Stimulated activated CD4-positive, alpha-beta T cell treated with anti-CD3 and anti-CD28 coated beads, TNF-alpha, amount 100 ng/mL, for 4 hours (primary cell): Measurements from ENCODE around the gene ASS1.

Source experiments
- DNase-seq, 3 experiments: peaks; one replicate each; pipeline ENCODE4 v3.0.0-alpha.2; 2020; ENCODE audit warnings: low read depth in 3 of 3

Gene ASS1

DNA sequence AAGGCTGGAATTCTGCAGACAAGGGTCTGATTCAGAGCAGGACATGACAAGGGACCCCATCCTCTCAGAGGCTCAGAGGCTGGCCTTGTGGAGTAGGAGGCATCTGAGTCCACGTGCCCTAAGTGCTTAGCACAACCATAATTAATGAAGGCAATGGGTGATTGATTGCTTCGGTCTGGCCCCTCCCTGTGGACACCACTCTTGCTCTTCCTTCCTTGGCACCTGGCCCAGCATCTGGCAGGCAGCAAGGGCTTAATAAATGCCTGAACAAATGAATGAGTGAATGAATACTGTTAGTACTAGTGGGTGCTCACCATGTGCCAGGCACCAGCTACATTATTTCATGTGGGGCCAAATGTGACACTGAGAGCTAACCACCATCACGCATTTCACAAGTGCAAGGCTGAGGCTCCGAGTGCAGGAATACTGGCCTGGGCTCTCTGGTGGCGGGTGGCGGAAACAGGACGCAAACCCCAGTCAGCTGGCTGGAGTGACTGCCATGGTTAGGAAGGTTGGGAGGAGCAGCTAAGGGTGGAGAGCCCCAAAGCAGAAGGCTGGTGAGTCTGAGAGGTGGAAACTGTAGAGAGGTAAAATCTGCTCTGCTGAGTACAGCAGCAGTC lies 53.6 kb downstream of the ASS1 start:
- no peak for DNase-seq

DNA sequence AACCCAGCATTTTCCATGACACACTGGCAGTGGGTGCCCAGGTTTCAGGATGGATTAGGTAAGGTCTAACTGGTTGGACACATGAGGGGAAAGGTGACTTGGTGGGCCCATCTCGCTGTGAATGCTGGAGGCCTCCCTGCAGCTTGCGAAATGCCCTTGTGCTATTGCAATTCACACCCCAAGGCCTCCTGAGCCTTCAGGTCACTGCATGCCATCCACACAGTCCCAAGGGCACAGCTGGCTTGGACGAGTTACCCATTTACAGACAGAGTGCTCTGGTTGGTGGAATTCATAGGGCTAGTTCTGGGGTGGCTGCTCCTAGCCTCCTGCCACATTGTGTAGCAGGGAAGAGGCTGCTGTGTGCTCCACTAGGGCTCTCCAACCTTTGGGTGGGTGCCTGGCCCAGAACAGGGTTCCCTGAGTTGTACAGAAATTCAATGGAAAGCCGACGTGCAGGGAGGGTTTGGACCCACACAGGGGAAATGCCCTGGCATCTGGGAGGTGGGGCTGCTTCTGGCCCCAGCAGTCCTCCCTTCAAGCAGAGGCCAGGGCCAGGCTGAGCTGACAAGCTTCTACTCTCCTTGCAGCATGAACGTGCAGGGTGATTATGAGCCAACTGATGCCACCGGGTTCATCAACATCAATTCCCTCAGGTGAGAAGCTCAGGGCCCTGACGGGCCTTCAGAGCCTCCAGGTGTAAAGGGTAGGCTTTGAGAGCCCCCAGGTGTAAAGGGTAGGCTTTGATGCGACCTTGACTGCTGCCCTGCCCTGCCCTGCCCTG lies 54.3 kb downstream of the ASS1 start:
- DNase-seq, result no peak

DNA sequence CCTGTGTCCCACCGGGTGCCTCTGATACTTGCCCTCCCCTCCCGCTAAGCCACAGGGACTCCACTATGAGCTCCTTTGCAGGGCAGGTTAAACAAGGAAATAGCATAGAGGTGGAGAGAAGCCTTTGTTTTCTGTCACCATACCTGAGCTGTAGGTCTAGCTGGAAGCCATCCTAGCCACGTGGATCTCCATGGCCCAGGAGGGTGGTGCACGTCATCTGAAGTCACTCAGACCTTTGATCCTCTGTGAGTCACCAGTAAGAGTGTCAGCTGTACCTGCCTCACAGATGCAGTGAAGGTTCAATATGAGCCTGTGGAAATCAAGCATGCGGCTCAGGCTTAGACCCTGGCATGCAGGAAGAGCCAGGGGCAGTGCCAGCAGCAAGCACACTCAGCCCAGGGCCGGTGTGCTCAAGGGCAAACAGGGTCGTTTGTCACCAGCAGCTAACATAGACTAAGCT lies 55.1 kb downstream of the ASS1 start:
- no peak for DNase-seq

DNA sequence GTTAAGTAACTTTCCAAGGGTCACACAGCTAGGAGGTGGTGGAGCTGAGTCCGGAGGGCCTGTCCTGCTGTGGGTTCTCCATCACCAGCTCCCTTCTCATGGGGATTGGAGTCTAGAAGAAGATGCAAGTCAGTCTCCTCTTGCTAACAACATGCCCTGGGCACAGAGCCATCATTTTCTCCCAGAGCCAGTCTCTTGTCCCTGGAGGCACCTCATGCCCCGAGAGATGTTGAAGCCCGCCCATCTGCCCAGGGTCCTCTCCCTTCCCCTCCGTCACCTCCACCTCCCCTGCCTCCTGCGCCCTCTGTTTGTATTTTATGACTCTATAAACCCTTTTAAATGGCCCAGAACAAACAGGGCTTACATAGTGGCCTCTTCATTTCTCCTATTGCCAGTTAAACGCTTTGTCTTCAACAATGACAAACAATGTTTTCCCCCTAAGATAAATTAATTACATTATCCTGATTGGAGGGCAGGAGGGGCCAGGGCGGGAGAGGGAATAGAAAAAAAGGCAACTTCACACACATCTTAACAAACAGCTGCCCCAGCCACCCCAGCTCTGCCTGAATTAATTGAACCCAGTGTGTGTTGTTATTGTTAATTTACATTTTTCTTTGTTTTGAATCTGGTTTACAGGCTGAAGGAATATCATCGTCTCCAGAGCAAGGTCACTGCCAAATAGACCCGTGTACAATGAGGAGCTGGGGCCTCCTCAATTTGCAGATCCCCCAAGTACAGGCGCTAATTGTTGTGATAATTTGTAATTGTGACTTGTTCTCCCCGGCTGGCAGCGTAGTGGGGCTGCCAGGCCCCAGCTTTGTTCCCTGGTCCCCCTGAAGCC lies 55.8 kb downstream of the ASS1 start:
- no peak for DNase-seq

DNA sequence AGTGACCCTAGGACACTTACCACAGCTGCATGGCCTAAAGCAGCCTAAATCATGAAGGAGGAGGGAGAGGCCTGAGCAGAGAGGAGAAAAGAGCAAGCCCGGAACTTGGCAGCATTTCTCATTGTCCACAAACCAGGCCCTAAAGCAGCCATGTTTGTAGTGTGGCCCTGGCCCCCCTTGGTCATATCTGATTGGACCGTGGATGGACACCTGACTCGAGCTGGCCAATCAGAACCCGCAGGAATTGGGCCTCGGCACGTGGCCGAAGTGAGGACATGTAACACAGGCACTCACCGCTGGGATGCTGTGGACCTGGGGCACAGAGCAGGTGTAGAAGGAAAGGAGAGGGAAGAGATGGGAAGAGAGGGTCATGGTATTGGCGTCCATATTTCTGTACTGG lies 56.9 kb downstream of the ASS1 start:
- no peak for DNase-seq

DNA sequence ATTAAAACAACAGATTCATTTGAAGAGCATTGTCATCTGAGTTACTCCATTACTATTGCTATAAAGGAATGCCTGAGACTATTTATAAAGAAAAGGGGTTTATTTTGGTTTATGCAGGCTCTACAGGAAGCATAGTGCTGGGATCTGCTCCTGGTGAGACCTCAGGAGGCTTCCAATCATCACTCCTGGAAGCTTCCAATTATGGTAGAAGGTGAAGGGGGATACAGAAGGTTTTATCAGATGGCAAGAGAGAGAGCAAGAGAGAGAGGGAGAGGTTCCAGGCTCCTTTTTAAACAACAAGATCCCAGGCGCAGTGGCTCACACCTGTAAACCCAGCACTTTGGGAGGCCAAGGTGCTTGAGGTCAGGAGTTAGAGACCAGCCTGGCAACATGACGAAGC lies 63.5 kb downstream of the ASS1 start:
- DNase-seq, result no peak

DNA sequence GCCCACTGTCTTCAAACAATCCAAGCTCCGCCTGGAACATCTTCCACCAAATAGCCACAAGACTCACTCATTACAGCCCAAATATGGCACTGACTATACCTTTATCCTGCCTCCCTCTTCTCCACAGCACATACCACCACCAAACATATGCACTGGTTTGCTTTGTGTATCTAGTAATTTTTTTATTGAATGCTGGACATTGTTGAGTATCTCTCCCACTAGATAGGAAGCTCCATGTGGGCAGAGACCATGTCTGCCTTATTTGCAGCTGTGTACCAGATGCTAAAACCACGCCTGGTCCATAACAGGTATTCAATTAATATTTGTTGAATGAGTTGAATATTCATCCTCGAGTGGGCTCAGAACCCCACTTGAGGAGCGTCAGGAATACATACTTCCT lies 67.4 kb downstream of the ASS1 start:
- no peak for DNase-seq

DNA sequence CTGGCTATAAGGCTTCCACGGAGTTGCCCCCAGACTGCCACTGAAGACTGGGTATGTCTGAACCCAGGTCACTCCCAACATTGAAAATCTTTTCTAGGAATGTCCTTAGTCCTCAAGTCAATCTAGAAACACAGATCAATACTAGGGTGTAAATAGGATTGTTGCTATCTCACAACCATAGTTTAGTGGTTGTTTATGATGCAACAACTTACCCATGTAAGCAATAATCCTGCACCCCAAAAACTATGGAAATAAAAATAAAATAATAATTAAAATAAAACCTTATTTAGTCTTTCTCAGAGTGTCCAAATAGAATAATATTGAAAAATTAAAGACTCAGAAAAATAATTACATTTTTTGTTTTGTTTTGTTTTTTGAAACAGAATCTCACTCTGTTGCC lies 68.3 kb downstream of the ASS1 start:
- no peak for DNase-seq

DNA sequence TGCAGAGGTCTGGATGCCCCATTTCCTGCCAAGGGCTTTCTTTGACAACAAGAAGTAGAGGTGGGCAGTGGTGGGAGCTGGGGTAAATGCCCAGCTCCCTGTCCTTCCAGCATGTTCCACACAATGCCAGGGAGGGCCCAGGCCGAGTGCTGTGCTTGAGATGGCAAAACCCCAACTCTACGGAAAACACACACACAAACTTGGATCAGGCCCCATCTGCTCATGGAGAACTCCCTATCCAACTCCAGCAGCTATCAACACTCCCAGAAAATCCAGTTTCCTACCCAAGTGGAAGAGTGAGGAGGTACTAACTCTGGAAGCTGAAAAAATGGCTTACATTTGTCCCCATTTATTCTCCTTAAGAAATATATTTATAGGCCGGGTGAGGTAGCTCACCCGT lies 73.5 kb downstream of the ASS1 start:
- DNase-seq, result no peak

DNA sequence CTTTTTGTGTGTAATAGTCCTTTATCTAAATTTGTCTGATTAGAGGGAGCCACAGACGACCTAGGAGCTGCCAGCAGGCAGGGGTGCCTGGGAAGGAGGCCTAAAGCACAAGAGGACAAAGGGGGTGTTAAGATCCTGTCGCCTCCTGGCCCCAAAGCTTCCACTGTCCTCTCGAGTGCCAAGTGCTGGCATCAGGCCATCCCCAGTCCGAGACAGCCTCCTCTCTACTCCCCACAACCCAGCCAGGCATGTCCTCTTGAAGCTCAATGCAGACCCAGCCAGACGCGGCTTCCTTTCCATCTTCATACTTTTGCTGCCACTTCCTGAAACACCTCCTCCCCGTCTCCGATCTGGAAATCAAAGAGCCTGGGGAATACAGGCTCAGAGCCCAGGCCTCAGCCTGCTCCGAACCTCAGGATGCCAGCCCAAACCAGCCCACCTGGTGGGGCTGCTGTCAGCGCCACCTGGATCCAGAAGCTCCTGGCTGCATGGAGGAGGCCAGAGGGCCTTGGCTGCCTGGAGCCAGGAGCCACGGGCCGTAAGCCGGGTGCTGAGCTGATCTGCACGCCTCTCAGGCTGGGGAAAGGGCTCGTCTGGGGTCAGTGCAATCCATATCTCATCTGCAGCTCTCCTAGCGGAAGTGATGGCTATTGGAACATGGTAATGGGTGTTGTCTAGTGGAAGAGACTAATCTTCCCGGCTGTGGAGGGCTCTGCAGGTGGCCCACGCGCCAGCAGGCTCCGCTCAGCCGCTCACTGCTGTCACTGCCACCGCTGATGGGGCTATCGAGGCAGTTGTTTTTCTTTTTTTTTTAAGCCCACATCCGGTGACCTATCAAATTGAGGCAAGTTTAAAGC lies 74.4 kb downstream of the ASS1 start:
- no peak for DNase-seq

DNA sequence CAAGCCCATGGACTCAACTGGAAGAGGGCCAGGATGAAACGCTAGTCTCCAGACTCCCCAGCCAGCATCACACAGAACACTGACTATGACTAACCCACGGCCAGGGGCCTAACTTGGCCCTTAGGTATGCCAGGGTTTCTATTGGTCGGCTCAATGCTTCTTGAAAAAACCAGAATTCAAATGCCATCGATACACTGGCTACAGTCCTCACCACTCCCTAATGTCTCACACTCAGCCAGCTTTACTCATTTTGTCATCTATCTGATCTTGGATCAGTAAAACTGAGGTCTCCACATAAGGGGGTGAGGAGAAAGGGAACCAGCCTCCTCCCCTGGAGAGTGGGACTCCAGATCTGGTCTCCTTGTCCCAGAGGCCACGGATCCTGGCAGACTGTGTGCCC lies 75.2 kb downstream of the ASS1 start:
- no peak for DNase-seq

DNA sequence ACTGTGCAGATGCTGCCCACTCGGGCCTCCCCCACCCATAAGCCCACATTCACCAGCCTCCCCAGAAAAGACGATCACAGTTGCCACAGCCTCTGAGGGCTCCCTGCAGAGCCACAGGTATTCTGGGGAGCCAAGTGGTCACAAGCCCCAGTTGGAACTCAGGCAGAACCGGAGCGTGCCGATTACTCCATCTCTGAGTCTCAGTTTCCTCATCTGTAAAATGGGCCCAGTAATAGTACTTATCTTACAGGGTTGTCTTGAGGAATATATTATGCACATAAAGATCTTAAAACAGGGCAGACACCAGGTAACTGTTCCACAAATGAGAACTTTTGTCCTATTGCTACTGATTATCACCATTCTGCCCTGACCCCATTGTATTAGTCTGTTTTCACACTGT lies 77.0 kb downstream of the ASS1 start:
- DNase-seq, result no peak

DNA sequence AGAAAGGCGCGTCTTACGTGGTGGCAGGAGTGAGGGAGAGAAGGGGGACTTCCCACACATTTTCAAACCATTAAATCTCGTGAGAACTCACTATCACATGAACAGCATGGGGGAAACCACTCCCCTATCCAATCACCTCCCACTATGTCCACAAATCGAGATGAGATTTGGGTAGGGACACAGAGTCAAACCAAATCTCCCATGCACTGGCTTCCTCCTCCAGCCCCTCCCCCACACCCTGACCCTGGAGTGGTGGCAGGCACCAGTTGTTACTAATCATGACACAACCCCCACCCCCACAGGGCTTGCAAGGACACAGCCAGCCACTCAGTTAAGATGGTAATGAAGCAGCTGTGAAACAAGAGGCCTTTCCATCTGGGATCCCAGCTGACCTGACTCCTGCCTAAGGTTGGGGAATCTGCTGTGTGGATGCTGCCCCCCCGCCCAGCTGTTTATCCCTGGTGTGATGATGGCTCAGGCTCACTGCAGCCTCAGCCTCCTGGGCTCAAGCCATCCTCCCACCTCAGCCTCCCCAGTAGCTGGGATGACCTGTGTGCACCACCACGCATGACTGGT lies 77.6 kb downstream of the ASS1 start:
- DNase-seq, result no peak

DNA sequence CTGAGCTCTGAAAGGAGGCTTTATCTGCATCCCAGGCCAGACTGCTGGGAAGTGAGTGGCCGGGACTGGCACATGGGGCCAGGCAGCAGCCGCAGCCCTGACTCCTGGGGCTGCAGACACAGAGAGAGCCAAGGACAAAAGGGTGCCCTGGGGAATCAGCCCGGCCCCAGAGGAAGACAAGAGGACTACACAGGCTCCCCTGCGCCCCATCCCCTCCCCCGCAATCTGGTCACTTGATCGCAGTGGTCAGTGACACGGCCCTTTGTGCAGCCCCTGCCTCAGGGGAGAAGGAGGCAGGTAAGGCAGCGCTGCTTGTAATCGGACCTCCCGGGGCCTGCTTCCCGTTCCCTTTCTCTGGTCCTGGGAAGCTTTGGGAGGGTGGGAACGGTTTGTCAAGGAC lies 79.2 kb downstream of the ASS1 start:
- DNase-seq, result no peak

DNA sequence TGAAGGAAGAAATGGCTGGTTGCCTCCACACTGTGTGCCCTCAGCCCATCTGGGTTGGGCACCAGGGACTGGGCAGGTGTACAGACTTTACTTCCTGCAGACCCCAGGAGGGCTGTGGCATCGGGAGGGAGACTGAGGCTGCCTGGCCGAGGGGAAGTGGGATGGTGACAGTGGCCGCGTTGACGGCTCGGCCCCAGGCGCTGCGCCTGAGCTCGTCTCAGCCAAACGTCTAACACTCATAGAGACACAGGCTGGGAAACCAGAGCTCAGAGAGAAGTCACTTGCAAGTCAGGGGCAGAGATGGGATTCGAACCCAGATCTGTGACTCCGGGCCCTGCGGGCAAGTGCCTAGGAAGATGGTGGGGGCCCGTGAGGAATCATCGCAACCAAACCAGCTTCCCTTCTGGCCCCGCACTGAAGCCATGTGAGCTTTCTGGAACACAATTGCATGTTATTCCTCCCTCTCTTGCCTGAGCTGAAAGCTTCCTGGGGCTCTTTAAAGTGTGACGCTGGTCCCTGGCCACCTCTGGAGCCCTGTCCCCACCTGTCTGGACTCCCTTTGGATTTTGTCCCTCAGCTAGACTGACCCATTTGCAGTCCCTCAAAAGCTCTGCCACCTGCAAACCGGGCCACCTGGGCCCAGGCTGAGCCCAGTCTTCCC lies 81.6 kb downstream of the ASS1 start:
- DNase-seq, result no peak

DNA sequence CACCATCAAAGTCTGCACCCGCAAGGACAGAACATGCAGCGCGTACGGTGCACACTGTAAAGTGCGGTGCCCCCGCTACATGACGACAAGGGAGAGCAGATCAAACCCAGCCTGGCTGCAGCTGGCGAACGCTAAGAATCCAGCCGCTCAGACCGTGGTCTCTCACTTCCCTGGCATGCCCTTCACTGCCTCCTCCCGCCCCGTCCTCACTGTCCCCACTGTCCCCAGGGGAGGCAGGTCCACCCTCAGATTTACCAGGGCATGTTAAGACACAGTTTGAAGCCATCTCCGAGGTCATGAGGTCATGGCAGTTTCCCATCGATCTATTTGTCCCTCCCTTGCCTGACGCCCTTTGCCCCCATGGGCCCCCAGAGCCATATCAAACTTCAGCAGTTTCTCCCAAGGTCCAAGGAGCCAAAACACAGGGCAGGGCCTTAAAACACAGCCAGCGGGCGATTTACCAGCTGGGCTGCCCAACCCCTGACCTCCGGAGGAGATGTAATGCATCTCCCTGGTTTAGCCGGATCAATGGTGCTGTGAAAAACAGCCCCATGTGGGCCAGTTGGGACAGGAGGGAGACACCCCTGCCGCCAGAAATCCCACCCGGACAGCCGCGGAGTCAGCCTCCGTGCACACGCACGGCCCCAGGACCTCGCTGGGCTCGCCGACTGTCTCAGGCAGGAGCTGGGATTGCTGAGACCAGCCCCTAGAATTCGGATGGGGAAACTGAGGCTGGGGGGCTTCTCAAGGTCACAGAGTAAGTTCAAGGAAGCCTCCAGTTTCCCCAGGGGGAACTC lies 82.3 kb downstream of the ASS1 start:
- no peak for DNase-seq

DNA sequence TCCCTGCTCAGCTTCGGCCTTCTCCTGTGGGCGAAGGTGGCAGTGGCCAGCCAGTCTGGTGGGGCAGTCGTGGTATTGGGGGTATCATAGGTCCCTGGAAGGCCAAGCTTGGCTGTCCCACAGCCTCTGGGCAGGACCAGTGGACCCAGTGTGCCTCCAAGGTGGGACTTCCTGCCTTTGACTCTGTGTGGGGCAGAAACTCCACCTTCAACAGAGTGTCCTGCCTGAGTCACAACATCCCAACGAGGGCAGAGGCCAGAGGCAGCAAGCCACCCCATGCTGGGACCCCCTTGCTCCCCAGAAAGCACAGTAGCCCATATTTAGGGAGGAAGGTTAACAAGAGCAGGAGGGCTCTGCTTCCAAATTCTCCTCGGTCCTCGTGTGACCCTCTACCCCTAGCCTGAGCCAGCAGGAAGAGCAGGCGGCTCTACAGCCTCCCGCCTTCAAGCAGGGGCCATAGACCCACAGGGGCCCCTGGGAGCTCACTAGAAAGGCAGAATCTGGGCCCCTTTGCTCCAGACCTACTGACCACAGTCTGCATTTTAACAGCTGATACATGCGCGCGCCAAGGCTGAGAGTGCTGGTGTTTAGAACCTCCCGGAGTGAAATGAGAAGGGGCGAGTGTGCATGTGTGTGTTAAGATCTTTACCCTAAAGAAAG lies 83.0 kb downstream of the ASS1 start:
- no peak for DNase-seq

DNA sequence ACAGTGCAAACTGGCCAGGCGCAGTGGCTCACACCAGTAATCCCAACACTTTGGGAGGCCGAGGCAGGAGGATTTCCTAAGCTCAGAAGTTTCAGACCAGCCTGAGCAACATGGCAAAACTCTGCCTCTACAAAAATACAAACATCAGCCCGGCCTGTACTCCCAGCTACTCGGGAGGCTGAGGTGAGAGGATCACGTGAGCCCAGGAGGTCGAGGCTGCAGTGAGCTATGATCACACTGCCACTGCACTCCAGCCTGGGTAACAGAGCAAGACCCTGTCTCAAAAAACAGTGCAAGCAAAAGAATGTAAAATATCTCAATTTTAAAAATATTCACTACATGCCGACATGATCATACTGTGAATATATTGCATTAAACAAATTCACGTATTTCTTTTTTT lies 83.9 kb downstream of the ASS1 start:
- no peak for DNase-seq

DNA sequence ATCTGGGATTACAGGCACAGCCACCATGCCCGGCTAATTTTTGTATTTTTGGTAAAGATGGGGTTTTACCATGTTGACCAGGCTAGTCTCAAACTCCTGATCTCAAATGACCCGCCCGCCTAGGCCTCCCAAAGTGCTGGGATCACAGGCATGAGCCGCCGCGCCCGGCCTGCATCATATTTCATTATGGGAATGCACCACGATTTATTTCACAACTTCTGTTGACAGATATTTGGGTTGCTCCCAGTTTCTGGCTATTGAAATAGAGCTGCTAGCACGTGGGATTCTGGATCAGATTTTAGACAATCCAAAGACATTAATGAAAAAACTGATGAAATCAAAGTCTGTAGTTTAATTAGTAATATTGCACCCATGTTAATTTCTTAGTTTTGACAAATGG lies 86.2 kb downstream of the ASS1 start:
- no peak for DNase-seq

DNA sequence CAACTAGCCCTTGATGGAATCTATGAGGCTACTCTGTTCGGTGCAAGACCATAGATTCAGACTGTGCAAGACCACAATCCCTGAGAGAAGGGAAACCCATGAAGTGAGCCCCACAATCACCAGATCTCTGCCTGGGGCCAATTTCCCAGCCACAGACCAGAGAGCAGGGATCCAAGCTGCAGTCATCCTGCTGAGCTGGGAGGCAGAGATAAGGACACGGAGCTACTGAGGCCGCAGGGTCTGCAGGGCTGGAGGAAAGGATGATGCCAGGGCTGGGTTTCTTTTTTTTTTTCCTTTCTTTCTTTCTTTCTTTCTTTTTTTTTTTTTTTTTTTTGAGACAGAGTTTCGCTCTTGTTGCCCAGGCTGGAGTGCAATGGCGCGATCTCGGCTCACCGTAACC lies 86.9 kb downstream of the ASS1 start:
- DNase-seq, result no peak
